Stimulated activated CD8-positive, alpha-beta memory T cell treated with anti-CD3 and anti-CD28 coated beads, Interleukin-15, amount 100 ng/mL, for 1 hour (primary cell): ENCODE data around the gene GMPR.

ENCODE experiments used
- DNase-seq: peaks from one replicate; pipeline ENCODE4 v3.0.0-alpha.2; 2020; ENCODE audit warnings: low read depth

Gene GMPR

GRCh38 chr6:16302721-16303552 lies 64.5 kb downstream of the GMPR start:
- DNase-seq = no peak

GRCh38 chr6:16305246-16305725 lies 66.9 kb downstream of the GMPR start:
- DNase-seq = no peak

- no peak for DNase-seq
These were observed 67.4 kb downstream of the GMPR start for GRCh38 chr6:16305788-16306187.

GRCh38 chr6:16306334-16306733 lies 67.9 kb downstream of the GMPR start:
- DNase-seq = no peak

GRCh38 chr6:16311763-16312162 lies 73.4 kb downstream of the GMPR start:
- DNase-seq = no peak

- no peak for DNase-seq
These were observed 75.3 kb downstream of the GMPR start for GRCh38 chr6:16313732-16314131.

- DNase-seq = no peak
These were observed 75.9 kb downstream of the GMPR start for GRCh38 chr6:16314296-16314695.

- no peak for DNase-seq
These were observed 78.4 kb downstream of the GMPR start for GRCh38 chr6:16316741-16317251.

GRCh38 chr6:16318538-16318937 lies 80.2 kb downstream of the GMPR start:
- DNase-seq = no peak

- no peak for DNase-seq
These were observed 80.8 kb downstream of the GMPR start for GRCh38 chr6:16318953-16319720.

GRCh38 chr6:16319813-16320532 lies 81.6 kb downstream of the GMPR start:
- peak; percentile 30 for DNase-seq

GRCh38 chr6:16320533-16321340 lies 82.3 kb downstream of the GMPR start:
- DNase-seq = no peak

GRCh38 chr6:16321341-16321710 lies 82.9 kb downstream of the GMPR start:
- no peak for DNase-seq

- DNase-seq = no peak
These were observed 83.4 kb downstream of the GMPR start for GRCh38 chr6:16321826-16322225.

- DNase-seq = peak; percentile 39
These were observed 84.4 kb downstream of the GMPR start for GRCh38 chr6:16322666-16323312.

GRCh38 chr6:16324184-16324583 lies 85.8 kb downstream of the GMPR start:
- no peak for DNase-seq

- no peak for DNase-seq
These were observed 86.3 kb downstream of the GMPR start for GRCh38 chr6:16324606-16325225.

GRCh38 chr6:16326531-16326930 lies 88.1 kb downstream of the GMPR start:
- no peak for DNase-seq

- DNase-seq = no peak
These were observed 88.8 kb downstream of the GMPR start for GRCh38 chr6:16326971-16327776.
